NCI-H1092 treated with DMSO at 0.1 percent for 48 hours (cell line): ENCODE data around the gene KCNH1.
"Not testable (repeated sequence)": the region's sequence is repeated elsewhere in the genome, so short reads cannot be mapped to it uniquely, and the experiment has no call there.

Experiments used
- DNase-seq: peaks from one replicate; lab custom pipeline; 2025; lab: John Stamatoyannopoulos, UW

The KCNH1 gene

GRCh38 chr1:210683403-210684047, 450.4 kb downstream of the KCNH1 start:
- no peak for DNase-seq

- no peak for DNase-seq
These were observed 452.8 kb downstream of the KCNH1 start for GRCh38 chr1:210681158-210681557.

GRCh38 chr1:210678306-210678705, 455.6 kb downstream of the KCNH1 start:
- no peak for DNase-seq

- DNase-seq = no peak
These were observed 456.4 kb downstream of the KCNH1 start for GRCh38 chr1:210677533-210677932.

GRCh38 chr1:210676539-210676938, 457.4 kb downstream of the KCNH1 start:
- DNase-seq = no peak

GRCh38 chr1:210674151-210674550, 459.8 kb downstream of the KCNH1 start:
- DNase-seq = no peak

- DNase-seq = peak; percentile 67
These were observed 464.0 kb downstream of the KCNH1 start for GRCh38 chr1:210669951-210670350.

GRCh38 chr1:210663730-210664573, 470.0 kb downstream of the KCNH1 start:
- DNase-seq = peak; percentile 98

GRCh38 chr1:210662291-210663050, 471.5 kb downstream of the KCNH1 start:
- peak; percentile 58 for DNase-seq

- not testable (repeated sequence) for DNase-seq
These were observed 472.4 kb downstream of the KCNH1 start for GRCh38 chr1:210661520-210661919.

GRCh38 chr1:210657806-210658205, 476.1 kb downstream of the KCNH1 start:
- DNase-seq = no peak

GRCh38 chr1:210655511-210655910, 478.4 kb downstream of the KCNH1 start:
- DNase-seq = no peak

GRCh38 chr1:210654176-210654981, 479.6 kb downstream of the KCNH1 start:
- no peak for DNase-seq

GRCh38 chr1:210653771-210654170, 480.2 kb downstream of the KCNH1 start:
- DNase-seq = no peak

GRCh38 chr1:210652329-210652954, 481.5 kb downstream of the KCNH1 start:
- DNase-seq = no peak

GRCh38 chr1:210650403-210650802, 483.5 kb downstream of the KCNH1 start:
- peak; percentile 70 for DNase-seq

GRCh38 chr1:210648588-210649269, 485.2 kb downstream of the KCNH1 start:
- DNase-seq = no peak

GRCh38 chr1:210647406-210648333, 486.3 kb downstream of the KCNH1 start:
- no peak for DNase-seq

- DNase-seq = no peak
These were observed 487.7 kb downstream of the KCNH1 start for GRCh38 chr1:210646258-210646616.
